ENCODE data around the gene DCLK1.

The DCLK1 gene

DNA sequence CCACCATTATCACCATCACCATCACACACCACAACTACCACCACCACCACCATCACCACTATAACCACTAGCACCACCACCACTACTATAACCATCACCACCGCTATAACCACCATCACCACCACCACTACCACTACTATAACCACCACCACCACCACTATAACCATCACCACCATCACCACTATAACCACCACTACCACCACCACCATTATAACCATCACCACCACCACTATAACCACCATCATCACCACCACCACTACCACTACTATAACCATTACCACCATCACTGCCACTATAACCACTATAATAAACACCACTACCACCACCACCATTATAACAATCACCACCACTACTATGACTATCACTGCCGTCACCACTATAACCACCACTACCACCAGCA lies 173.2 kb downstream of the DCLK1 start:
- in situ Hi-C loops (cut with HindIII; ENCODE audit: low sequenced_read_pairs), result no loop called here

DNA sequence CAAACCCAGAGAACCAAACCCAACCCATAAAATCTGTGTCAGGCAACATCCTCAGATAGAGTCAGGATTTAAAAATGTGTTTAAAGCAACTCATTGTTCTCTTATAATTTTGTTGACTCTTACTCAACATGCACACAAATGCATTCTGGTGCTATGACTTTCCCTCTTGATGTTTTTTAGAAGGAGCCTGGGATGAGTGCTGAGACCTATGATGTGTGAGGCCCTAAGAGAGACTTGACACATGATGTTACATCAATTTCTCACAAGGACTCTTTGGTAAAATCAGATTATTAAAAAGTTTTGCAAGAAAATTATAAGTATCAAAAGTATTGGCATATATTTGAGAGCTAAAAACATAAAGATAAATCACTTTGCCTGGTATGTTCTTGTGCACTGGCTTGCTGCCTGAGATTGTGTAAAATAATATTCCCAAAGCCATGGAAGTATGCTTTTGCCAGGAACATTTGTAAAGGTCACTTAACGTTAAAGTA lies 173.9 kb downstream of the DCLK1 start:
- in situ Hi-C loops (cut with HindIII; ENCODE audit: low sequenced_read_pairs), result no loop called here

DNA sequence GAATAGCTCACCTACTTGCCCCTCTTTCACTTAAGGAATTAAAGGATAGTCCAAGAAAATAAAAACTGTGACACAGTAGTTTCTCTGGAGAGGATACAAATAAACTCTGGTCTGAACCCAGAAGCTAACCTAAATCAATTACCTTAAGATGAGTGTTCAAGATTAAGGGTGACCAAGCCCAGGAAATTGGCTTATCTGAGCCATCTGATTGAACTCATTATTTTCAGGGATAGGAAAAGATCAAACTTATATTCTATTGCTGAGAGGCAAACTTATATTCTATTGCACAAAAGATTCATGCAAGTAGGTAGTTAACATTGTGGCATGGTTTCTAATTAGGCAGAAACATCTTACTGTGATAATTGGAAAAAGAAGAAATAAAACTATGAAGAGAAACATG lies 175.1 kb downstream of the DCLK1 start:
- in situ Hi-C loops (cut with HindIII; ENCODE audit: low sequenced_read_pairs), result no loop called here

DNA sequence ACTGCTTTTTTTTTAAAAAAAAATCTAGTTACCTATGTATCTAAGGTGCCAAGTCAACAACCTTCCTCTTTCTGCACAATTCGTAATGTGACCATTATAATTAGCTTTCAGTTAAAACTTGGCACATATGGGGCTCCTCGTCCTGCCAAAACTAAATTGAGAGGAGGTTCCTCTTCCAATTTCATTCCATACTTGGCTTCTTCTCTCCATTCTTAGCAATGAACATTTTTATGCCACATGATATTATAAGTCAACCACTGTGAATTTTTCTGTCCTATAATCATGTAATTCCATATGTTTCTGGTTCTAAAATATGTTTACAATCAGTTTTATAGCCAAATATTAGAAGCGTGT lies 177.0 kb downstream of the DCLK1 start:
- in situ Hi-C loops (cut with HindIII; ENCODE audit: low sequenced_read_pairs), result no loop called here

DNA sequence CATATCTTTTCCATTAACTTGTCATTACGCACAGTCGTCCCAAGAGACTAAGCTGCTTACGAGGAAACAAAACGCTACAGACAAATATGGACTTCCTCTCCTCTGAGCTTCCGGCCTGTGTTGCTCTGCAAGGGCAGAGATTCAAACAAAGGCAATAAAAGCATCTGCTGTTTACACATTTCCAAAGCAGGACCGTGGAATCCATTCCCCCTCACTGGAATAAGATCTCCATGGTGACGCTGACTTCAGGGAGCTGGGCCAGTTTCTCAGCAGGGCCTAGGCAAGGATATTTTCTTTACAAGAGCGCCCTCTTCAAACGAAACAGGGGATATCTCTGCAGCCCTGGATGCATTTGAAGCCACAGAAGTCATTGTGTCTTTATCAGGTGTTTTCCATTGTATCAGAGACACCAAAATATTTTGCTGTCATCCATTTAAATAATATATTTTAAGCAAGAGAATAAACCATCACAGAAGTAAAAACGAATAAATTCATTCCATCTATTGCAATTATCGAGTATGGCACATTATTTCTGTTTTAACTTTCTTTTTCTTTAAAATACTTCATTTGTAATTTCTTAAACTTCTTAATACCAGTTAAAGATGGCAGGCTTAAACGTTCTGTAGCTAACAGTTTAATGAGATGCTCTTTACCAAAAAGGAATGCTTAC lies 177.5 kb downstream of the DCLK1 start:
- in situ Hi-C loops (cut with HindIII; ENCODE audit: low sequenced_read_pairs), result no loop called here

DNA sequence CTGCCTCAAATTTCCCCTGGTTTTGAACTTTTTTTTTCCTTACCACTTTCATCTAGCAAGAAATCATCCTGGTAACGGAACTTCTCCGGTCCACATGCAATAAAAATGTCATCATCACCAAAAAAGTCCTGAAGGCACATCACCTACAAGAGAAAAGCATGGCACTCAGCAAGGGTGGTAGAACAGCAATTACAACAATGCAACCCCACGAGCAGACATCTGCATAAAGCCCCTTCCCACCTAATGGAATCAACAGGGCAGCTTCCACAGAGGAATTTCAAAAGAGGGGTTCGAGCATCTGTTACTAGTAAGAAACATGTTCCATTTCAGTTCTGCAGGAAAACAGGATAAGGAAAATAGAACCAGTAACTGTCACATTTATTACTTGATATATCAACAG lies 183.9 kb downstream of the DCLK1 start:
- in situ Hi-C loops (cut with HindIII; ENCODE audit: low sequenced_read_pairs), result no loop called here

DNA sequence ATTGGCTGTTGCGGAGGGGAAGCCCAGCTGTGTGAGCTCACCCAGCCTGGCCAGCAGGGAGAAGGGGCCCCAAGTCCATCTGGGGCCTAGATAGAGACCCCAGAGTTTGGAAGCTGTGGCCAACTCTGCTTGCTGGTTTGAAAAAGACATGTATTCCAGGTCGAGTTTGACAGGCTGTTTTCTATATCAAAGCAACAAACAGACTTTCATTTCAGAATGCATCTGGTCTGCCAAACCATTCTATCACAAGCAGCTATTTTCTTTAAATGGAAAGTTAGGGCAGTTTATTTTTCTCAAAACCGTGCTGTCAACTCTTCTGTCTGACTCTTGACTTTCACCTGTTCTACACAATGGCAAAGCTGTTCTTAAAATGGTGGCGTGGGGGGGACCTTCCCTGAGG lies 185.8 kb downstream of the DCLK1 start:
- in situ Hi-C loops (cut with HindIII; ENCODE audit: low sequenced_read_pairs), result no loop called here

DNA sequence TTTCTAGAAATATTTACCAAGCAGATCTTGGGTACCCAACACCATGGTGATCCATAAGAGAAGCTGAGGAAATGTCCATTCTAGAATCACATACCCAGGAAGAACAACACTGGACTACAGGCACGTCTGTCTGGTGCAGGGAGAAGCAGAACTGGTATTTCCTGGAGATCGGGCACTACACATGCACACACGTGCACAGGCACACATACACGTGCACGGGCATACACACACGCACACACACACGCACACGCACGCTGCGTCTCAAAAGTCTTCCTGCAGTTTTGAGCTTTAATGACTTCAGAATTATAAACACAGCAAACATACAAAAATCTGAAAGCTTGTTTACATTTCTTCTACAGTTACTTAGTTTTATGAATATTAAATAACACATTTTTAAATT lies 189.8 kb downstream of the DCLK1 start:
- in situ Hi-C loops (cut with HindIII; ENCODE audit: low sequenced_read_pairs), result no loop called here

DNA sequence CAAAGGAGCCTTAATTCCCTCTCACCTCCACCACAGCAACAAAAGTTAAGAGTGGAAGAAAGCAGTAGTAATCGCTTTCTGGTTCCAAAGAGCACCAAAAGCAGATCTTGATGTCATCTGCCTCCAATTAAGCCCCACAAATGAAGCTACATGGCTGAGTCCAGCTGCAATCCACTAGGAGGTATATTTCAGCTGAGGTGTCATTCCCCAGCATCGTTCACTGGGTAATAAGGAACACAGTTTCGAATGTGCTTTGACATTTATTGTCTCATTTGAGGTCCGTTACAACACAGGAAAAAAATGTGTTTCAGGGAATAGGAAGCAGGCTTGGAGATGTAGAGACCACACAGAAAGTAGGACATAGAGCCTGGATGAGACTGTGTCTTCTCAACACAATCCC lies 190.4 kb downstream of the DCLK1 start:
- in situ Hi-C loops (cut with HindIII; ENCODE audit: low sequenced_read_pairs), result no loop called here

DNA sequence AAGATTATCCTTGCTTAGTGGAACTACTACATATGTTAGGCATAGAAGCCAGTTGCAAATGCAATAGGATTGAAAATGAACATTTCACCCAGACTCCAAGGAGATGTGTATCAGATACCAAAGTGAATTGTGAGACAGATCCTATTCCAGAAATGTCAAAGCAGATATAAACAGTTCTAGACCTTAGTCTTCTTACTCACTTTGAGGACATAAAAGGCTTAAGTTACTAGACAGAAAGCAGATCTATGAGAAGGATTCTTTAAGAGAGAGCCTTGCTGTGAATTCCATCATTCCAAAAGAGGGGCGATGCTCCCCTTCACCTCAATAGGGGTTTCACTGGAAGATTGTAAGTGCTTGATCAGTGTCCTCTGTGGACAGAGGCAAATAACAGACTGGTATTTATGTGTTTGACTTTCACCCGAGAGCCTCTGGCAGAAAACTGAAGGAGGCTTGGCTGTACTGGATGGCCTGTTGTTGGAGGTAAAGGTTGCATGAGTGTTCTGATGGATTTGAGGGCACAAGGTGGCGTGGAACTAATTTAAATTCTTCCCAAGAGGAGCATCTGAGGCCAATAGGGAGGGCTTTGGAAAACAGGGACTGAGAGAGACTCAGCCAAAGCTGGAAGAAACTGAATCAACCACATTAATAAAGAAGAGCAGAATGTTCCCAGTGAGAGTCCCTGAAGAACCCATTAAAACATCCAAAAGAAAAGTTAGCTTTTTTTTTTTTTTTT lies 194.8 kb downstream of the DCLK1 start:
- in situ Hi-C loops (cut with HindIII; ENCODE audit: low sequenced_read_pairs), result no loop called here

DNA sequence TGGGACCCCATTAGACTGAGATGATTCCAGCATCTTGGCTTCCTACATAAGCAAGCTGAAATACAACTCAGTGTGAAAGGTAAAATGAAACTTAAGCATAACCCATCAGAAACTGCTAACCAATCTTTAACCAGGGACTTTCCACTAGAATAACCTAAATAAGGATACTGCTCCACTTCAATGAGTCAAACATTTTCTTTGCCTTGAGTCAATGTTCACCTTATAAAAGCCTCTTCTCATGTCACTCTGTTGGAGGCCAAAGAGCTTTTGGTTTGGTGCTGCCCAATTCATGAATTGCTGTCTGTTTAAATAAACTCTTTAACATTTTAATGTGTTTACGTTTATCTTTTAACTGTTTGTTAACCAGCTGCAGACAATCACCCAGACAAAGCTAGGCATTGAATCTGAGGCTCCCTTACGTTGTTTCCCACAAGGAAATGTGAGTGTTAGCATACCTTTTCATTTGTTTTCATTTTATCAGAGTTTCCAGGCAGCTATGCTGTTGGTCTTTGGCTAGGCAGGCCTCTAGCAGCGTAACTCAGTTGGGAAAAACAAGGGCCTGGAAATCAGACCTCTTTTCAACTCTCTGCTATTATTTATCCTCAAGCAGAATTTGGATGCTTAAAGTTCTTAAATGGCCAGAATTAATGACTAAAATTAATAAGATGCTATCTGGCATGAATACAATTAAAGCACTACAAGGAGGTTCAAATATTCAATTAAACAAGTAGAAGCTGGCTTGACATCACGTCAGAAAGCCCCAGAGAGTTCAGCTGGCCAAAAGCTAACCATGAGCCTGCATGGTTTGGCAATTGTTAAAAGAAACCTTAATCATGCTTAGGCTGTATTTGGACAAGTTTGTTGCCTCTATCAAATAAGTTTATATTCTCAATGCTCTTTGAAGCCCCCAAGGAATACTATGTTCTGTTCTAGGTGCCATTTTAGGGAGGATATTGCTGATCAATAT lies 200.2 kb downstream of the DCLK1 start:
- in situ Hi-C loops (cut with HindIII; ENCODE audit: low sequenced_read_pairs), result no loop called here

DNA sequence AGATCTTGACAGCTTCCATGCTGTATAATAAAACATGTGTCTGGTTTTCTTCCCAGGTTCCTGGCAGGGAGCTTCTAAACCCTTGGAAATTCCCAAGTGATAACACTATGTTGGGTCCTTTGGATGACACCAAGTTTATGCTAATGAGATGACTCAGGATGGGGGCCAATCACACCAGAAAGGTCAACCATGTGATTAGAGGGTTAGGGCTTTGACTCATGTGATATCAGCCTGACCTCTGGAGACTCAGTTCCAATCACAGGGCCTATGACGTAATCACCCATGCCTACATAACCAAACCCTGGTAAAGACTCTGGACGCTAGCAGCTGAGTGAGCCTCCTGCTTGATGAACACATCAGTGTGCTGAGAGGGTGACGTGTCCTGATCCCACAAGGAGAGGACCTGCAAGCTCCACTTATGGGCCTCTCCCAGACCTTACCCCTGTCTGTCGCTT lies 203.6 kb downstream of the DCLK1 start:
- in situ Hi-C loops (cut with HindIII; ENCODE audit: low sequenced_read_pairs), result no loop called here

DNA sequence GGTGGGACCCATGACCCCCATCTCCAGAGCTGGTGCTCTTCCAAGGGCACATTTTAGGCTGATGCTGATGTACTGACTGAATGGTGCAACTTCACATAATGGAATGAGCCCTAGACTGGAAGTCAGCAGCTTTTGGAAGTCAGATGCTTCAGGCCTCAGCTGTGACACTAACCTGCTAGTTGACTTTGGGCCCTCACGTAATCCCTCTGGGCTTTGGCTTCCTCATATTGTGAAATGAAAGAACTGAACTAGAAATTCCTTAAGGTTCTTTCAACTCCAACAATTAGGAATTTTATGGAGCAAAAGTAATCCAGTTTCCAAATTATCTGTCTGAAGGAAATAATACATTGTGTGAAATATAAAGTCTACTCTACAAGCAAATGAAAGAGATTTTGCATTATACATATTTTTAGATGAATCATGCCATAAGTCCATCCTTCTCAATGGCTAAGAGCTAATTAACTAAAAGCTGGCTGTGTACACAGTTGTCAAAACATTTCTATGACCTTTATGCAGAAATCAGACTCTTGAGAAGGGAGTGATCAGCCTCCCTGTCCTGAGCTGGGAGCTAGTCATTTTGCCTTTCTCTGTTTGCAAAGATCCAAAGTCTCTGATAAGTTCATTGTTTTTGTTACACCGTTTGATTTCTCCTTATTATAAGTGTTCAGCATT lies 204.2 kb downstream of the DCLK1 start:
- in situ Hi-C loops (cut with HindIII; ENCODE audit: low sequenced_read_pairs), result no loop called here

DNA sequence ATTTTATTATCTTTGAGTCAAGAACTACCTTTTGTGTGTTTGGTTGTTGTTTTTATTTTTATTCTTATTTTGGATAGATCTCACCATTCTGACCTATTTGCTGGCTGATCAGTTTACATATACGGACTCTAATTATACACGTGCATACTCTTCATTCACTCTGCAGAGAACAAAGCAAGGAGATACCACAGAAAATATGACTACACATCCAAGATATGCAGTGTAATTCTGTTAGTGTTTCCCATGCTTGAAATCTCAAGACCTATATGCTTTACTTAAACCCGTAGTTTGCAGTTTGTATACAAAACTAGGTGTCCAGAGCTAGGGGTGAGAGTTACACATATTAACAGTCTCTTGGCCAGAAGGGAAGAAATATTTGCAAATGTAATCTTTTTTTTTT lies 205.5 kb downstream of the DCLK1 start:
- in situ Hi-C loops (cut with HindIII; ENCODE audit: low sequenced_read_pairs), result no loop called here

DNA sequence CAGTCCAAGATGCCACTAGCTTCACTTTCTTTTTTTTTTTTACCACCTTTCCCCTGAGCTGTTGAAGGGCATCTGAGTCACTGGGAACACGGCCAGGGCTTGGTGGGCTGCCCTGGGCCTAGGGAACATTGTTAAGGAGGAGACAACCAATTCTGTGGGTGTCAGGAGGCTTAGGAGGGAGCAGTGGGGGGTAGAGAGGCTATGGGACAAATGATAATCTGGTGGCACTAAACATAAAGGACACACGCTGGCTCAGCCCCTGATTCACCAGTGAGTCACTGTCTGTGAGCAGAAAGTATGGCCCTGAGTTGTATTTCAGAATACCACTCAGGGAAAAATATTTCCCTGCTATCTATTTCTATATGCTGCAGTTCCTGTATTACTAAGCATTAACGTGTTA lies 207.8 kb downstream of the DCLK1 start:
- in situ Hi-C loops (cut with HindIII; ENCODE audit: low sequenced_read_pairs), result no loop called here

DNA sequence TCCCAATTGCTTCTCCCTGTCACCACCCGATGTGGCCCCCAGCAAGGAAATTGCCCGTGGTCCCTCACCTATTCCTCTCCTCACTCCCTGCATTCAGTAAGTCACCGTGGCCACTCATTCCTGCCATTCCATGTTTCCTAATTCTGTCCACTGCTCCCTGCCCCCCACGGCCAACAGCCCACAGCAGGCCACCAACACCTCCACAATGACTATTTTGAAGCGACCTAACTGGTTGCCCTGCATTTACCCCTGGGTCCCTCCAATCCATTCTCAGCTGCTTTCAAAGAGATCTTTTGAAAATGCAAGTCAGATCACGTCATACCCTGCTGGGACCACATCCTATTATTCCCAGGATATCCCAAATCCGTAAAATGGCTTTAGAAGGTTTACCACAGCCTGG lies 210.4 kb downstream of the DCLK1 start:
- in situ Hi-C loops (cut with HindIII; ENCODE audit: low sequenced_read_pairs), result no loop called here

DNA sequence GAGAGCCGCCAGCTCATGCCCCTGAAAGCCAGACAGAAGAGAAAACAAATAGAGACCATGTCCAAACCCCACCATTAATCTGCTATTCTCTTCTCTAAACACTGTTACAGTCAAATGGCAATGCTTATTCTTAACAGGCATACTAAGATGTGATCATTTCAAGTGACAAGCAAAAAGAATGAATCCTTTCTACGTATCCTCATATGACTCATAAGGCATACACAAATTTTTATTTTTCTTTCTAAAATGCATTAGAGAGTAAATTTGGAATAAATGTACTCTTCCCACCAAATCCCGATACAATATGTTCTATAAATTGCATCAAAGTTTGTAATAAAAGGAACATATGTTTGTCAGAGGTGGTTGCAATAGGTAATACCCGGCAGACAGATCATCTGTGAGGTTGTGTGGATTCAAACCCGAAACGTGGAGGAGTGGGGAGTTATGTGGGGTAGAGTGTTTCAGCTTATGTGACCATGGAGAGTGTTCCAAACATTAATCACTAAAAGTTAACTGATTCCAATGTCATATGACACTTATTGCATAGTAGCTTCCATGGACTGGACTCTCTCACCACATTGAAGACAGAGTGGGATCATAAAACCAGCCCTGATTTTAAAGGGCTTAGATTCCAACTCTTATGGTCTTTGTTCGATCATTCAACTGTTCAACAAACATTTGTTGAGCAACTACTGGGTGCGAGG lies 213.1 kb downstream of the DCLK1 start:
- in situ Hi-C loops (cut with HindIII; ENCODE audit: low sequenced_read_pairs), result no loop called here

DNA sequence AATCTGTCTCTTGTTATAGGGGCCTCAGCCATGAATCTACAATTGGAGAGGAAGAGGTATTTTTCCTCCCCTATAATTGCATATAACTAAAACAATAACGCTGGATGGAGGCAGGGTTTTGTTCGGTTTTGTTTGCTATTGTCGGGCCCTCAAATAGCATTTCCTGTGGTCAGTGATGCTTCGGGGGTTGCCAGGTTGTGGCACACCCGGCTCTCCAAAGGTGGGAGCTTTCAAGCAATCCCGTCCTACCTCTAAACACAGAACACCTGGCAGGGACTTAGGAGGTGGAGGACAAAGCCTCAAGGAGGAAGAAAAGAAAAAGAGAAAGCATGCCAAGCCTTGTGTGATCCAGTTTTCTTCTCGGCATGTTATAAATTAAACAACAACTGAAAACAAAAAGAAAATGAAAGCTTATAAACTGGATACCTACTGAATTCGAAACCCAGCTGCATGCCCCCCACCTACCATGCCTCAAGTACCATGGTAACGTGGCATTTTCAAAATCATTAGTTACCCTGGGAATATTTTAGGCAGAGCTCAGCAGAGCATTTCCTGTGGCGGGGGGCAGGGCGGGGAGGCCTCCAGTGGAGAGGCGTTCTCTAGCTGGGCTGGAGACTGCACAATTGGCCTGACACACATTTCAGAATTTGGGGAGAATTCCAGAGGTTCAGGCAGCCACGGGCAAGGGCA lies 213.8 kb downstream of the DCLK1 start:
- in situ Hi-C loops (cut with HindIII; ENCODE audit: low sequenced_read_pairs), result no loop called here

DNA sequence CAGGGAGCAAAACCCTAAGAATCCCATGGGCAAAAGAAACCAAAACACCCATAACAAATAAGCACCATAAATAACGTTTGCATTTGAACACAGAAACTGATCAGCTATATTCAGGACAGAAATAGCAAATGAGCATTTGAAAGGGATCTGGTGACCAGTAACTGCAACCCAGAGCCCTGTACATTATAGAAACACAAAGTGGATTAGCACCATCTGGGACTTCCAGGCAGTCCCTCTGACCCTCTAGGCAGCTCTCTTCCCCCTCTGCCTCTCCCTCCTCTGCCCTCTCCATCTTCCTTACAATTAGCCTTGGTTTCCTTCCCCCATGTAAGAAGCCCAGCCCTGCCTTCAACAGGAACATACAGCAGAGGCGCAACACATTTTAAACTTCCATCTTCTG lies 215.0 kb downstream of the DCLK1 start:
- in situ Hi-C loops (cut with HindIII; ENCODE audit: low sequenced_read_pairs), result no loop called here

DNA sequence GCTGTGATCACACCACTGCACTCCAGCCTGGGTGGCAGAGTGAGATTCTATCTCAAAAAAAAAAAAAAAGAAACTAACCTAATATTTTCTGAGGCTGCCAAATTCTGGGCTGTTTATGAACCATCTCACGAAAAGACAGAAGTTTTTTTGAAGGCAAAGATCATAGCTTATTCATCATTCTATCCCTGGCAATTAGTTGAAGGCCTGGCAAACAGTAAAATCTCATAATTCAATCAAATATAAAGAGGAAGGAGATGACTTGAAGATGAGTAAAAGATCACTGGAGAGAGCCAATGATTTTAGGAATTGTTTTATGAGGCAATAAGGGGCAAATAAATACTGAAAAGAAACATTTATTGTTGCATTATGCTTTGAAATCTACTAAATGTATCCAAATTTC lies 216.5 kb downstream of the DCLK1 start:
- in situ Hi-C loops (cut with HindIII; ENCODE audit: low sequenced_read_pairs), result no loop called here

Data from endothelial cell of hepatic sinusoid (primary cell).